CD4-positive, alpha-beta T cell treated with Interferon alpha-2 for 1 hour (primary cell): ENCODE measurements around the gene AKAP13.
A peak's percentile ranks its signal among the peaks of the same experiment; 100 is the strongest.
"Not testable (repeated sequence)": the region's sequence is repeated elsewhere in the genome, so short reads cannot be mapped to it uniquely, and the experiment has no call there.

ENCODE experiments used
- DNase-seq, 2 donors: peaks; one replicate each; pipeline ENCODE4 v3.0.0-alpha.2; 2020 to 2022

AKAP13 gene

DNA sequence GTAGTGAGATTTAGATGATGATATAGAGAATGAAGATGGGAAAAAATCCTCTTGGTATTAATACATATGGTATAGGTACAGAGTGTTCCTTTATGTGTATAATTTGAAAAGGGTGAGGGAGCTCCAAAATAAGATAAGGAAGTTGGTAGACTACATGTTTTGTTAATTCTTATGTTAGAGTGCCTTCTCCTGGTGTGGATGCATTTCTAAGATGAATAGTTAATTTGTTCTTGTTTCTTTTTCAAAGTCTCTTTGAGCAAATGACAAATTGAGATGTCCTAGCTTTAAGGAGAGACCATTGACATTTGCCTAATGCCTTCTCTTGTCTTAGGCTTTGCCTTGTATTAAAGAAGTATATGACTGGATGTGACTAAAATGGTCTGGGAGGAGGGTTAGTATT, 34.1 kb downstream of the AKAP13 start:
- DNase-seq = peak in 1 of 2 donors; percentile 55

DNA sequence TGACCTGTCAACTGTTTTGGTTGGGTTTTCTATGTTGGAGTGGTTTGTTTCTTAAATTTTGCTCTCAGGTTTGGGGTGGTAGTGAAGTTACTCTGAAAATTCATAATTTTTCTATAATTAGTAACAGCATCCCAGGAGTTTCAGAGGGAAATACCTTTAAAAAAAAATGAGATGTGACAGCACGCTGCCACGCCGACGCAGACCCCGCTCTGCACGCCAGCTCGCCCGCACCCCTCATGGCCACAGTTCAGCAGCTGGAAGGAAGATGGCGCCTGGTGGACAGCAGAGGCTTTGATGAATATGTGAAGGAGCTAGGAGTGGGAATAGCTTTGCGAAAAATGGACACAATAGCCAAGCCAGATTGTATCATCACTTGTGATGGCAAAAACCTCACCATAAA, 34.6 kb downstream of the AKAP13 start:
- DNase-seq = no peak

DNA sequence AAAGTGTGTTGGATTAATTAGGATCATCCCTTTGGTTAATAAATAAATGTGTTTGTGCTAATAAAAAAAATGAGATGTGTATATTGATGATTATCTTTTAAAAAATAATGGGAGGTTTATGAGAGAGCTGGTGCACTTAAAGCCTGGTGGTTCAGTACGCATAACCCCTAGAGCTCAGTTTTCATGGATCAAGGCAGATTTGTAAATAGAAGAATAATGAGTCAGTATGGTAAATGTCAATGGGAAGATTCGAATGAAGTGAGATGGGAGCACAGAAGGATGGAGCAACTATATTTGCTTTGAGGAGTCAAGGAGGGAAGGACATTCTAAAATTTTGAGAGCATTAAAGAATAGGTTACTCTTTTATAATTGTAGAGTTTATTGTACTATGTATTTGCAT, 35.4 kb downstream of the AKAP13 start:
- no peak for DNase-seq

DNA sequence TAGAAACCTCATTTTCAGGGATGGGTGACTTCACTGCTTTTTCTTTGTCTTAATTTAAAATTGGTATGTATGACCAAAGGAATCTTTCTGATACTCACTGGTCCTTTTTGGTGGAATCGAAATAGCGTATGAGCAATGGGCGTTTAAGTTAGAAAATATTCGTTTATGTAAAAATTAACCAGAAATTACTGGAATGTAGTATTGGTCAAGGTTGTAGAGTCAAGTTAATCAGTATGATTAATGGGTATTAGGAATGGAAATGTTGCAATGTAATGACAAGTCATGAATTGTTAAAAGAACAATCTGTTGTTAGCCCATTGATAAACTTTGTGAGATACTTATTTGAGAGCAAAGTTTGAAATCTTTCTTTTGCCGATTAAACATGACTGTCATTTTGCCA, 36.9 kb downstream of the AKAP13 start:
- DNase-seq = no peak

DNA sequence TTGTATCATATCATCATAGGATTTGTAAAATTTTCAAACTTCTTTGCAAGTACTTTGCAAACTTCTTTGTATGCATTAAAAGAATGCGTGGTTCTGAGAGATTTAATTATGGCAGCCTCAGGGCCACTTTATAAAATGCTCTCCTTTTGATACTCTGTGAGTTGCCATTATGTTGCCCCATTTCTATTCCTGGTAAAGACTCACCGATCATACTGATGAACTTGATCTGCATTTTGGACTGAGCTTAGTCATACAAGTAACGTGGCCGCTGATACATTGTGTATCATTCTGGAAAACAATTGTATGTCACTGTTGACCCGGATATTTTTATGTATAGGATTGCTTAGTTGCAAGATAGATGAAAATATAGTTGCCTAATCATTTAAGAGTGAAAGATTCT, 38.8 kb downstream of the AKAP13 start:
- no peak for DNase-seq

DNA sequence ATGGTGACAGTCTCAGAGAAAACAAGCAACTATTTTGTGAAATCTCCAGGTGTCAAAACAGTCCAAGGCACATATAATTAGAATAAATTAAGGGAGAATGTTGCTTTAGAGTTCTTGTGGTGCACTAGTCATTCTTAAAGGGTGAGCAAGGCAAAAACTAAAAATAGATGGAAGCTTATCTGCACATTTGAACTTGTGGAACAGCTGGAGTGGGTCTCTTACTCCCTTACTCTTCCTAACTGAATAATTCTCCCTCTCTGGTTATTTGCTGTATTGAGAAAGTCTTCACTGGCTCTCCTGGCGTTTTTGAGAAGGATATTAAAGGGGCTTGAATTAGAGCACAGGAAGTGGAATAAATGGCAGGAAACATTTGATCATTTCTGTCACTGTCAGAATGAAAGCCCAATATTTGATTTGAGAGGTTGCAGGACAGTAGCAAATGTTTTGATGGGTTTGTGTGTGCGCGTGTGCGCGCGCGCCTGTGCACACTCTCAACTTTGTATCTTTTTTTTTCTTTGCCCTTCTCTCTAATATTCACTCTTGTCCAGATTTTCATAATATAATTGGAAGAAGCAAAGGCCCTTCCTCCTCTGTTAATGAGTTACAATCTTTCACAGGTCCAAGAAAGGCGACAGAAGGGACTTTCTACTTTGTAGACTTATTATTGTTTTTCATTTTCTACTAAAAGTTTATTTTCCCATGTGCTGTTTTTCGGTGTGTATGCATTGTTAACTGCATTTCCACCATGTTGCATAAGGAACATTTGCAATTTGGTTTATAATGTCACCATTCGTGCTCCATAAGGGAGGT, 40.9 kb downstream of the AKAP13 start:
- no peak for DNase-seq

DNA sequence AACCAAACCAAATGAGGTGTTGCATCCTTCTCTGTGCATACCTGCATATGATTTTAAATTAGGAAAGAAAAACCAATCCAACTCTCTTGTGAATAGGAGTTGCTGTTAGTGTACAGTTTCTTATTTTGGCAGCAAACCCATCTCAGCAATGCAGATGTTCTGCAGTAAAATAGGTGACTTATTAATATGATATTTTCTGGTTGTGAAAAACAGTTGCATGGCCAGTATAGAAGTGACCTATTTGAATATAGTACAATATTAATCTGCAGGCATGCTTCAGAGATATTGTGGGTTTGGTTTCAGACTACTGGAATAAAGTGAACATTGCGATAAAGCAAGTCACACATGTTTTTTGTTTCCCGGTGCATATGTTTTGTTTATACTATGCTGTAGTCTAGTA, 42.2 kb downstream of the AKAP13 start:
- no peak for DNase-seq

DNA sequence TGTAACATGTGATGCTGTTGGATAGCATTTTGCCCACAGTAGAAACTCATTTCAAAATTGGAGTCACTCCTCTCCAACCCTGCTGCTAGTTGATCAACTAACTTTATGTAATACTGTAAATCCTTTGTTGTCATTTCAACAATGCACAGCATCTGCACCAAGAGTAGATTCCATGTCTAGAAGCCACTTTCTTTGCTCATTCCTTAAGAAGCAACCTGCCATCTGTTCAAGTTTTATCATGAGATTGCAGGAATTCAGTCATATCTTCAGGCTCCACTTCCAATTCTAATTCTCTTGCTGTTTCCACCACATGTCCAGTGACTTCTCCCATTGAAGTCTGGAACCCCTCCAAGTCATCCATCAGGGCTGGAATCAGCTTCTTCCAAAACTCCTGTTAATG, 42.9 kb downstream of the AKAP13 start:
- DNase-seq = no peak

DNA sequence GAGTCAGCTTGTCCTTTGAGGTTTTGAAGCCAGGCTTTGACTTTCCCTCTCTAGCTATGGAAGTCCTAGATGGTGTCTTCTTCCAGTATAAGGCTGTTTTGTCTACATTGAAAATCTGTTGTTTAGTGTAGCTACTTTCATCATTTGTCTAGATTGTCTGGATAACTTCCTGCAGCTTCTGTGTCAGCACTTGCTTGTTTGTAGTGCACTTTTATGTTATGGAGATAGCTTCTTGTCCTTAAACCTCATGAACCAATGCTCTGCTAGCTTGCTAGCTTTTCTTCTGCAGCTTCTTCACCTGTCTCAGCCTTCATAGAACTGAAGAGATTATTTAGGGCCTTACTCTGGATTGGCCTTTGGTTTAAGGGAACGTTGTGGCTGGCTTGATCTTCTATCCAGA, 43.8 kb downstream of the AKAP13 start:
- DNase-seq = no peak

DNA sequence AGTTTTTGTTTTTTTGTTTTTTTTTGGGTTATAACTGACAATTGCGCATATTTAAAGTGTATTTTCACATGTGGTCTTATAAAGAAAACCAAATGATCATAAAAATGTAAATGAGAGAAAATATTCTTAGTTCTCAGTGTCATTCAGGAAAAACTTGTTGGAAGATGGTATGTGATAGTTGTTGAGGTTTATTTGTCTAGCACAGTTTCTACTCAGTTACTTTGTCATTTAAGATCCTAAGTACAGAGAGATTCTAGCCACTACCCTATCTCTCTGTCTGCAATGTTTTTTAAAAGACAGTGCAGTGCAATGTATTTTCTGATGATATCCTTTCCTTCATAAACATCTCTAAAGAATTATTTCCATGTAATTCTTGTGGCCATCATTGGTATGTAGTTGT, 46.1 kb downstream of the AKAP13 start:
- no peak for DNase-seq

DNA sequence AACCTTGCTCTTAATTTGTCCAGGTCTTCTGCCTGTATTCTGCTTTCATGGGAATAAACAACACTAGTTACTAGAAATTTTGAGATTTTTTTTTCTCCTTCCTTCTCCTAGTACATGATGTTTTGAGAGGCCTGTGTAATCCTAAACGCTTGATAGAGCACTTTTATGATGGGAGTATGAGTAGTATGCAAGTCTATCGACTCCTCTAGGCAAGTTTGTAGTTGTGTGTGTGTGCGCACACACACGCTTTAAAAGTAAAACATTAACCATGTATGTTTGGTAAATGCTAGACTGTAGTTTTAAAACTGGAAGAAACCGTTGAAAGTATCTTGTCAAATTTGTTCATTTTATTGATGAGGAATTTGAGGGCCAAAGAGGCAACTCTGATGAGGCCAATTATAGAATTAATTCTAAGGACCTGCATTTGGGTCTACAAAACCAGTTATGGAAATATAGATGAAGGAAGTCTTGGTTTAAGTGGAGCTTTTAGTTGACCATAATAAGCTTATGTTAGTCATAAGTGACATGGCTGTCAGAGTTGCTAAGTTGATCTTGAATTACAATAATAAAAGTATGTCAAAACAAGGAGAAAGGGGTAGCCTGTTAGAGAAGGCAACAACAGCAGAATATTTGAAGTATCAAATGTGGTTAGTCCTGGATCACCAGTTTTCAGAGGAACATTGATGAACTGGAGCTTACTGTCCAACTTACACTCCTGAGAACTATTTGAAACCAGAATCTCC, 47.1 kb downstream of the AKAP13 start:
- no peak for DNase-seq

DNA sequence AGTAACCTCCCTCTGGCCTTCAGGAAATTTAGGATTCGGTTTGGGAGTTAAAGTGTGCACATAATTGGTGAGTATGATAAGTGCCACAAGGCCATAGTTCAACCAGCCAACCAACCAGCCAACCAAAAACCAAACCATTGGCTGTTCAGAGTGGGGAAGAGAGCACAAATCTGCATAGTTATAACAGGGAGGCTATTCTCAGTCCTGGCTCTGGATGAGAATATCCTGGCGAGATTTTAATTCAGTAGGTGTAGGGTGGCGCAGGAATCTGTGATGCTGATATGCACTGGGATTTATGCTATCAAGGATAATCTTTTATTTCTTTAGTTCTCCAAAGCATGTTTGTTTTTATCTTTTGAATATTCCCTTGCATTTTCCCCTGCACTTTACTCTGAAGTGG, 49.1 kb downstream of the AKAP13 start:
- no peak for DNase-seq

DNA sequence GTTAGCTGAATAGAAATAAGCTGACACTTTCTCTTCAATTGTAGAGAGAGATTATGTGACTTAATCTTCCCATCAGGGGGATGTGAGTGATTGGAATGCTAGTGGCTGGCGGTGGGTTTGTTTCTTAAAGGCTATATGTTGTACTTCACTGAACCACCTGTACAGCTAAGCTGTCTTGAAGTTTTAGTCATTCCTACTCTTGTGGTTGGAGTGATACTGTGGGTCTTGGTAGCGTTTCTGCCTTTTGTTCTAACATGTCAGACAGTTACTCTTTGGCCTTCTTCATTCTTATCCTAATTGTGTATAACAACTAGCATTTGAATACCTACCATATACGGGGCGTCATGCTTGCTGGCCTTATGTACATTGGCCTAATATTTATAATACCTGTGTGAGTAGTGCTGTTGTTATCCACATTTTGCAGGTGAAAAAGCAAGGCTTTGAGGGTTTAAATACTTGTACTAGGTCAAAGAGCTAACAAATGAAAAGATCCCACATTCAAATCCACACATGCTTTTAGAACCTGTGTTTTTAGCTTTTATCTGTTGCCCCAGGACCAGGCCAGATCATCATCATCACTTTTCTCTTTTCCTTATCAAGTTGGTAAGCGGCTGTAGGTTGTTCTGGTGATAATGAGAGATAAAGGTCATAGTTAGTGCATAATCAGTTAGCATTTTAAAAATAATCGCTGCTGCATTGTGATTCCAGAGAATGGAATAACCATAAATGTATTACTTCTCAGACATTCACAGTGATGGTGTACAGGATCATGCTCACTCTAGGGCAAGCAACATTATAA, 50.2 kb downstream of the AKAP13 start:
- DNase-seq = no peak

DNA sequence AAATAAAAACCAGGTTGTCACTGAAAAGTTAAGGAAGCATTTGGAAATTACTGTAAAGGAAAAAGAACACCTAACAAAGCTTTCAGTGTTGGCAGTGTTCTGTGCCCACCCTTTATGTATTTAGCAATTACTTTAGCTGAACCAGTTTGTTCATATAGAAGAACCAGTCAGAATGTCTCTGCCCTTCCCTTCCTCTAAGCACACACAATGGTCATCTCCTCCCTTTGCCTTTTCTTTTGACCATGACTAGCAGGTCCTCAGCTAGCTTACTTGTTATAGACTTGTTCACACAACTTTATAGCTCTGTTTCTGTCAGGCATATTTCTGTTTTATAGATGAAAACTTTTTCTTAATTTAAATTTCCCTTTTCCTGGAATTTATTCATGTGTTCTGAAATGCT, 59.6 kb downstream of the AKAP13 start:
- DNase-seq = no peak

DNA sequence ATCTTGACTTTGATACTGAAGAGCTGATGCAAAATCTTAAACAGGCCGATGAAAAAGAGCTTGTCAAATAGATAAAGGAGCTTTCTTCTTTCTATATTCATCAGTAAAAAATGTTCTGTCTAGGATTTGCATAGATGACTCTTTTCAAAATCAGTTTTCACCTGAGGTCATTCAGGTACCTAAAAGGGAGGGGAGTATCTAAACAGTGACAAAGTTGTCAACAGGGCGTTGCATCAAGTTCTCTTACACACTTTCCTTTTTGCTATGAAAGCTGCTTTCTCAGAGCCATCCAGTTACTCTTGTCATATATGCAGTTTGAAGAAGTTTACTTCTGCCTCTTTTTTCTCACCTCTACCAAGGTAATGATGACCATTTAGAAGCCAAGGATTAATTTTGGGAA, 60.0 kb downstream of the AKAP13 start:
- no peak for DNase-seq

DNA sequence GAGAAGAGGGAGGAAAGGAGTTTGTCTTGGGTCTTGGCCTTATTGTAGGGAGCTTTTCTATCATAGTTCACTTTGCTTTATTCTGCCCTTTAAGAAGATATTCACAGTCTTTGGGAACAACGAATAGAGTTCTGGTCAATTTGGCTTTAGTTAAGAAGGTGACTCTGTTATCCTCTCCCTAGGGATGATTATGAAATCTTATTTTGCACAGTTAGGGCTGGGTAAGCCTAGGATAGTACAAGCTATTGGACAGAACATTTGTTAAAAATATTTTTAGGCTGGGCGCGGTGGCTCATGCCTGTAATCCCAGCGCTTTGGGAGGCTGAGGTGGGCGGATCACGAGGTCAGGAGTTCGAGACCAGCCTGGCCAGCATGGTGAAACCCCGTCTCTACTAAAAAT, 61.5 kb downstream of the AKAP13 start:
- not testable (repeated sequence) for DNase-seq

DNA sequence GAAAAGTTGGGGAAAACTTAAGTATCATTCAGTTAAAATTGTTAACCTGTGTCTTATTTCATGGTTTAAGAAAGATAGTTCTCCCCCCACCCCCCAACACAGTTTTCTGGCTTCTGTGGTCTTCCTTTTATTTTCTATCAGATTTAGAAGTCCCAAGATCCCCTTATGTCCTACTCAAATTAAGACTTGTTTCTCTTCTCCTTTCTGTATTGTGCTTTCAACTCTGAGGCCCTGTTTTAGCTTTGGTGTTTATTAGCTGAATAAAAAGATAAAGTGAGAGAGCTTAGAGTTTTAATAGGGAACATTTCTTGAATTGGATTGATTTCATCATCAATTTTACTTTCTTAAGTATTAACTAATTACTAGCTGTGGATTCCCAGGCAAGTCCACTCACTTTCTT, 62.6 kb downstream of the AKAP13 start:
- no peak for DNase-seq

DNA sequence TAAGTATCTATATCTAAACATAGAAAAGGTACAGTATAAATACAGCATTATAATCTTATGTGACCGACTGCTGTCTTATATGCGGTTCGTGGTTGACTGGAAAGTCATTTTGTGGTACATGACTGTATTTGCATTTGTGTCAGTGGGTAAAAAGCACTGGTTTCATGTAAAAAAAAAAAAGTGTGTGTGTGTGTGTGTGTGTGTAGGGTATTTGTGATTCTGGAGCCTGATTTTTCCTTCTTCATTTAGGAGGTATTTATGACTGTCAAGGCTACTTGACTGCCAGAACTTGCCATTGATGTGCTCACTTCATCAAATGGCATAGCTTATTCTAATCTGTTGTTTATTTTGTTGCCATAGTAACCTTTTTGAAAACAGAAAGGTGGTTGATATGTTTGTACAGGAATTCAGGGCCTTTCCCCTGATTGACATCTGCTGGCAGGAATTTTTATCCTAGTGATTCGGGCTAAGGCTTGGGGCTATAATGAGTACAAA, 63.2 kb downstream of the AKAP13 start:
- peak in 1 of 2 donors; percentile 45 for DNase-seq

DNA sequence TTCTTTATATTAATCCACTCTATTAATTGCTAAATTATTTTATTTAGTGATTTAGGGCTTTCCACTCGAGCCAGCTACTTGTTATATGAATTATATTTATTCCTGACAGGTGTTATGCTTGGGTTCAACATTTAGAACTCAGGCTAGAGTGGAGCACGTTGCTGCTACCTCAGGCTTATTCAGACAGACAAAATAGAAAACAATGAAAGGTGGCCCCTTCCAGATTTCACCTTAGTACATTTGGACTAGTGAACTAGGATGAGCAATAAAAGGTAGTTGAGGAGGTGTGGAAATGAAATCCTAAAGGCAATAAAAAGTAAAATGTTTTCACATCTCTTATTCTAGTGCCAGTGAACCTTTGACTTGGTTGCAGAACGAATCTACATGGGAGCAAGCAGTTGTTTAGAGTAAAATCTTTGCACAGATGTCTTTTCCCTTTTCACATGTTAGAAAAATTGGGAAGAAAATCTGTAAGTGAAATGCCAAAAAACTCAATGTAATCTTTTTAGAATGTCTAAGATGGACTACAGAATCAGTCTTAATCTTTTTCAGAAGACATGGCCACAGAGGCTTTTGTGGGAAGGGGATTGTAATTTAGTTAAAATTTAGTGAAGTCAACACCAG, 63.8 kb downstream of the AKAP13 start:
- no peak for DNase-seq

DNA sequence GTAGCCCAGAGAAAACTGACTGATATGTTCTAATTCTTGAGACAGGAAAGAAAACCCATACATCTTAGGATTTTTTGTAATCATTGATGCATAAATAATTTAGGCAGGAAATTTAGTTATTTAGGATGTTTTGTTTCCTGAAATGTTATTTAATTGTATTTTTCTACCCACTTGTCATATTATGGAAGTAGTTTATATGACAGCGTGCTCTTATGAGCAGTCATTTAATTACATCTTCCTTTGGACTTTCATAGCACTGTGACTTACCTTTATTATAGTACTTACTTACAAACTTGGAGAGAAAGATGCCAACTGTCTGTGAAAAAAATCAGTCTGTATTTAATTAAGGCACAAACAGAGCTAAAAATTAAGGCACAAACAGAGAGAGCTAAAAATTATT, 65.0 kb downstream of the AKAP13 start:
- DNase-seq = no peak

DNA sequence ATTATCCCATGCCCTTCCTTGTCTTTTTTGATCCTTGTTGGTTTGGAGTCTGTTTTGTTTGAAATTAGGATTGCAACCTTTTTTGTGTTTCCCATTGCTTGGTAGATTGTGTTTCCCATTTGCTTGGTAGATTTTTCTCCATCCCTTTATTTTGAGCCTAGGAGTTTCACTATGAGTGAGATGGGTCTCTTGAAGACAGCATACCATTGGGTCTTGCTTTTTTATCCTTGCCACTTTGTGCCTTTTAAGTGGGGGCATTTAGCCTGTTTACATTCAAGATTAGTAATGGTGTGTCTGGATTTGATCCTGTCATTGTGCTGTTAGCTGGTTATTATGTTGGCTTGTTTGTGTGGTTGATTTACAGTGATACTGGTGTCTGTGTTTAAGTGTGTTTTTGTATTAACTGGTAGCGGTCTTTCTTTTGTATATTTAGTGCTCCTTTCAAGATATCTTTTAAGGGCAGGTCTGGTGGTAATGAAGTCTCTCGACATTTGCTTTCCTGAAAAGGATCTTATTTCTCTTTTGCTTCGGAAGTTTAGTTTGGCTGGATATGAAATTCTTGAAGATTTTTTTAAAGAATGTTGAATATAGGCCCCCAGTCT, 70.8 kb downstream of the AKAP13 start:
- no peak for DNase-seq

DNA sequence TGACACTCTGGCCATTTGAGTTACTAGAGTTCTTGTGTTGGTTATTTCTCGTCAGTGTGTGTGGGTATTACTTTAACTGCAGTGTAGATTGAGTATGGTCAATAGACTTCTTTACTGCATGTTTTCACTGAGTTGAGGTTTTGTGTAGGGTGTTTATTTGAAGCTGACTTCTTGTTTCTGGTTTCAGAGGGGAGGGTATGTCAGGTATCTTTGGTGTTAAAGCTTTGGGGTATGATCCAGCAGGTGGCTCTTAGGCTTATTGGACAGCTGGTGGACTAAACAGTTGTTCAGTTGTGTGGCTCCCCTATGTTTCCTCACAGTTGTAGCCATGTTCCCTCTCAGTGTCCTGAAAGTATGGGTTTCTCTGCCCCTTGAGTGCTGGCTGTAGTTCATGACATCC, 72.0 kb downstream of the AKAP13 start:
- no peak for DNase-seq
